ENCODE data around the gene LRRN3.
"Not testable (repeated sequence)": the region's sequence is repeated elsewhere in the genome, so short reads cannot be mapped to it uniquely, and the experiment has no call there.

The LRRN3 gene

GRCh38 chr7:111056371-111056770 is 34.6 kb upstream of the LRRN3 start:
- no peak overlapping the region for H3K27ac ChIP-seq
- no peak overlapping the region for H3K4me3 ChIP-seq
- H3K9me3 ChIP-seq (replicated peaks in 1 of 11), result no peaks in the 10 kb centered on the region
- H3K4me2 ChIP-seq, result no peak overlapping the region
- H3K36me3 ChIP-seq, result no peaks in the 10 kb centered on the region
- H3K4me1 ChIP-seq, result no peaks in the 10 kb centered on the region
- no peaks in the 10 kb centered on the region for H4K20me1 ChIP-seq
- H3K27me3 ChIP-seq, result no peaks in the 10 kb centered on the region
- TF ChIP-seq Cebpa-rat (IDR thresholded peaks at IDR 0.05), result no peak
- H3K9ac ChIP-seq, result no peak overlapping the region

- Histone ChIP-seq H4K20me1 (no peaks in the 10 kb centered on the region), H3K4me1 (no peaks in the 10 kb centered on the region), H3K4me3 (no peak overlapping the region)
Observed at GRCh38 chr7:111057066-111057465, 33.9 kb upstream of the LRRN3 start.

DNA sequence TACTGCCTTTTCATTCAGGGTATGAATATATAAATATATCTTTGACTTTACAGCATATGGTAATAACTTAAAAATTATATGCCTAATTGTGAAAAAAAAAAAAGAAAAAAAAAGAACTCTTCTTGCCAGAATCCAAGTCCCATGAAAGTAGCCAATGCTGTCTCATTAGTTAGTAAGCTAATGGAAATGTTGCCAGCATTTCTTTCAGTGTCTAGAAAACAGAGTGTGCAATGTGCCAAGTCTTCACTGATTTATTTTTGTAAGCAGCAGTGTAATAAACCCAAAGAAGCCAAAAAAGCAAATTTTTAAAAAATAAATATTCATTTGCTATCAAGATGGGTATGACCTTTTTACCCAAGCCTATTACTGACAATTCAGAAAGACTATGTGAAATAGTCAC is 31.1 kb upstream of the LRRN3 start:
- H3K9ac ChIP-seq, result no peak overlapping the region
- no peak for TF ChIP-seq Cebpa-rat (IDR thresholded peaks at IDR 0.05)

More at GRCh38 chr7:111057066-111057465, 33.9 kb upstream of the LRRN3 start:
- Histone ChIP-seq H3K27me3 (no peaks in the 10 kb centered on the region), H3K9ac (no peak overlapping the region), H3K9me3 (replicated peaks in 1 of 11) (peaks cover under 1 to 5% (median 2%) of the 10 kb centered on the region in 11 experiments; a peak in 14 of 22 replicates), H3K4me2 (no peak overlapping the region), H3K27ac (no peak overlapping the region), H3K36me3 (no peaks in the 10 kb centered on the region)
- no peak for TF ChIP-seq Cebpa-rat (IDR thresholded peaks at IDR 0.05)

DNA sequence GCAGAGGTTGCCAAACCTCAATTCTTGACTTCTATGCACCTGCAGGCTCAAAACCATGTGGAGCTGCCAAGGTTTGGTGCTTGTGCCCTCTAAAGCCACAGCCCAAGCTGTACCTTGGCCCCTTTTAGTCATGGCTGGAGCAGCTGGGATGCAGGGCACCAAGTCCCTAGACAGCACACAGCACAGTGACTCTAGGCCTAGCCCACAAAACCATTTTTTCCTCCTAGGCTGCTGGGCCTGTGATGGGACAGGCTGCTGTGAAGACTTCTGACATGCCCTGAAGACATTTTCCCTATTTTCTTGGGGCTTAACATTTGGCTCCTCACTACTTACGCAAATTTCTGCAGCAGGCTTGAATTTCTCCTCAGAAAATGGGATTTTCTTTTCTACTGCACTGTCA is 27.8 kb upstream of the LRRN3 start:
- Histone ChIP-seq H3K27ac (no peak overlapping the region), H3K4me3 (0 out of 20 replicates have a peak overlapping the region, but pooled peaks of 1 of the 10 experiments have one; percentile 10), H3K9me3 (replicated peaks in 1 of 11) (peaks cover 36 to 49% (median 42%) of the 10 kb centered on the region in 11 experiments), H3K9ac (no peak overlapping the region), H3K4me1 (no peaks in the 10 kb centered on the region), H3K36me3 (peaks cover 0 to 4% (median 0%) of the 10 kb centered on the region in 11 experiments; a peak in 1 of 22 replicates), H3K4me2 (no peak overlapping the region), H4K20me1 (no peaks in the 10 kb centered on the region), H3K27me3 (no peaks in the 10 kb centered on the region)
- TF ChIP-seq Cebpa-rat (IDR thresholded peaks at IDR 0.05), result no peak

More for the DNA sequence above, 31.1 kb upstream of the LRRN3 start:
- Histone ChIP-seq H3K4me3 (no peak overlapping the region), H3K27me3 (no peaks in the 10 kb centered on the region), H3K4me1 (no peaks in the 10 kb centered on the region), H3K9me3 (replicated peaks in 1 of 11) (peaks cover 29 to 32% (median 30%) of the 10 kb centered on the region in 11 experiments), H3K27ac (no peak overlapping the region), H4K20me1 (no peaks in the 10 kb centered on the region), H3K4me2 (no peak overlapping the region), H3K36me3 (peaks cover 0 to 4% (median 0%) of the 10 kb centered on the region in 11 experiments; a peak in 1 of 22 replicates)

DNA sequence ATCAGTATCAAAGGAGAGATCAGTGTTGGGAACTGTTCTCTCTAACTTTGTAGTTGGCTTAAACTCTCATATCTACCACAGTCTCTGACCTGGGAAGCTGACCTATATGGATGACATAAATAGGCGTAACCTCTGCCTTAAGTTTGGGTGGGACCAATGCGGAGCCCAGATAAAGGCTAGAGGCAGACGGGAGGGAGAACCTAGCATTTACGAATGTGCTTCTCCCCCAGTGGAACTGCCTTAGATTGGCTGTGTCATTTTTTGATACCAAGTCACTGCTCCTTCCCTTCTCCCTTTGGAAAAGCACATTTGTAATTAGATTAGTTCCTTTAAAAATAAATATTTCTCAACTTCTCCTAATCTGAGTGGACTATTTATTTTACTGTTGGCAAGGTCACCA is 23.7 kb upstream of the LRRN3 start:
- Histone ChIP-seq H3K27ac (no peak overlapping the region), H3K27me3 (no peaks in the 10 kb centered on the region), H3K4me3 (no peak overlapping the region), H4K20me1 (no peaks in the 10 kb centered on the region), H3K9me3 (replicated peaks in 1 of 11) (peaks cover 32 to 44% (median 38%) of the 10 kb centered on the region in 11 experiments), H3K9ac (no peak overlapping the region), H3K4me1 (no peaks in the 10 kb centered on the region), H3K36me3 (peaks cover 0 to 4% (median 0%) of the 10 kb centered on the region in 11 experiments; a peak in 1 of 22 replicates), H3K4me2 (no peak overlapping the region)
- no peak for TF ChIP-seq Cebpa-rat (IDR thresholded peaks at IDR 0.05)

DNA sequence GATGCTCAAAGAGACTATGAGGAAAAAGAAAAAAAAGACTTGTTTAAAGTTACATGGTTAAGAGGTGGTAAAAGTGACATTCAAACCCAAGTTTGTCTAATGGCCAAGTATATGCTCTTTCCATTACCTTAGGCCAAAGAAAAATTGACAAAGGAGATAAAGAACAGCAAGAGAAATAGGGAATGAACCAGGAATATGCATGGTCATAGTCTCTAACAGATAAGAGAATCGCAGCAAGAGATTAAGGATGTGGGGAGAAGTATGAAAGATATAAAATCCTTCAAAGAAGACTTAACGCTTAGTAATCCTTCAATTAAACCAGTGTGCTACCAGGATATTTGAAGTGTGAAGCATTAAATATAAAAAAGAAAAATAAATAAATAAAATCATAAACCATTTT is 23.2 kb upstream of the LRRN3 start:
- Histone ChIP-seq H3K36me3 (peaks cover 0 to 4% (median 0%) of the 10 kb centered on the region in 11 experiments; a peak in 1 of 22 replicates), H4K20me1 (no peaks in the 10 kb centered on the region), H3K9ac (no peak overlapping the region), H3K27ac (no peak overlapping the region), H3K4me1 (no peaks in the 10 kb centered on the region), H3K27me3 (no peaks in the 10 kb centered on the region), H3K9me3 (replicated peaks in 1 of 11) (peaks cover 28 to 40% (median 34%) of the 10 kb centered on the region in 11 experiments), H3K4me3 (no peak overlapping the region), H3K4me2 (no peak overlapping the region)
- TF ChIP-seq Cebpa-rat (IDR thresholded peaks at IDR 0.05), result no peak

GRCh38 chr7:111068618-111069017 is 22.3 kb upstream of the LRRN3 start:
- H3K9me3 ChIP-seq (replicated peaks in 1 of 11), result peaks cover 19 to 30% (median 24%) of the 10 kb centered on the region in 11 experiments
- H3K27ac ChIP-seq, result no peak overlapping the region
- no peaks in the 10 kb centered on the region for H3K36me3 ChIP-seq
- H3K9ac ChIP-seq, result no peak overlapping the region
- no peak overlapping the region for H3K4me2 ChIP-seq
- H4K20me1 ChIP-seq, result no peaks in the 10 kb centered on the region
- H3K4me3 ChIP-seq, result no peak overlapping the region
- TF ChIP-seq Cebpa-rat (IDR thresholded peaks at IDR 0.05), result no peak
- H3K27me3 ChIP-seq, result no peaks in the 10 kb centered on the region
- H3K4me1 ChIP-seq, result no peaks in the 10 kb centered on the region

GRCh38 chr7:111071556-111071955 is 19.4 kb upstream of the LRRN3 start:
- H3K36me3 ChIP-seq, result no peaks in the 10 kb centered on the region
- H3K4me3 ChIP-seq, result no peak overlapping the region
- peaks cover 0 to 13% (median 0%) of the 10 kb centered on the region in 10 experiments; a peak in 3 of 20 replicates for H3K4me1 ChIP-seq
- peaks cover 0 to under 1% (median 0%) of the 10 kb centered on the region in 11 experiments; a peak in 1 of 22 replicates for H3K9me3 ChIP-seq (replicated peaks in 1 of 11)
- H3K27ac ChIP-seq, result no peak overlapping the region
- no peaks in the 10 kb centered on the region for H4K20me1 ChIP-seq
- no peak for TF ChIP-seq Cebpa-rat (IDR thresholded peaks at IDR 0.05)
- no peak overlapping the region for H3K4me2 ChIP-seq
- H3K9ac ChIP-seq, result no peak overlapping the region
- no peaks in the 10 kb centered on the region for H3K27me3 ChIP-seq

- not testable (repeated sequence) for H3K9ac ChIP-seq; H3K27ac ChIP-seq; H3K9me3 ChIP-seq (replicated peaks in 1 of 11); H3K4me3 ChIP-seq; H4K20me1 ChIP-seq; H3K27me3 ChIP-seq; H3K4me2 ChIP-seq; H3K36me3 ChIP-seq
- H3K4me1 ChIP-seq, result peaks cover 0 to 13% (median 0%) of the 10 kb centered on the region in 10 experiments; a peak in 3 of 20 replicates
Observed at GRCh38 chr7:111072658-111073057, 18.3 kb upstream of the LRRN3 start.

DNA sequence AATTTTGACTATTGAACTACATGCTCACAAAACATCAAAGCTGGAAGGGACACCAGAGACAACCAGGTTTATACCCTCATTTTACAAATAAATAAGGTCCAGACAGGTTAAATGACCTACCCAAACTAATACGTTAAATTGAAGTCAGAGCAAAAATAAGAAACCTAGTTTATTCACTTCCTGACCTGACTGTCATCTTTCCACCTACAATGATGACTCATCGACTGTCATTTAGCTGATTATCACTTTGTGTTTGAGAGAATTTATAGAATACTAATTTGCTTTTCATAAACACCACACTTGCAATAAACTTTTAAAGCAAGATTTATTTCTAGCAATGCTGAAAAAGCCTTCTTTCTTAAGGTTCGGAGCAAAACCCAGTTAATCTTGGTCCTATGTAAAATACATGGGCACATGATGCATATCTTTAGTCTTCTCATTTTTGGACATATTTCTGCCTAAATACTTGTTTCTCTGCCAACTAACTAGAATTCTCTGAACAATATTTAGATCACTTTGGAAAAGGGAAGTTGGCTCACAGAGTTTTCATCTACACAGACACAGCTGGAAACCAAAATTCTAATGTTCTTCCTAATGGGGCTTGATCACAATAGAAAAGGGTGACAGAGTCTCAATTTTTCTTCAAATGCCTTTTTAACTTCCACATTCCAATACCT is 16.7 kb upstream of the LRRN3 start:
- H3K36me3 ChIP-seq, result no peaks in the 10 kb centered on the region
- no peak overlapping the region for H3K9ac ChIP-seq
- H3K9me3 ChIP-seq (replicated peaks in 1 of 11), result no peaks in the 10 kb centered on the region
- no peak overlapping the region for H3K4me3 ChIP-seq
- no peak for TF ChIP-seq Cebpa-rat (IDR thresholded peaks at IDR 0.05)
- H3K27me3 ChIP-seq, result no peaks in the 10 kb centered on the region
- no peaks in the 10 kb centered on the region for H4K20me1 ChIP-seq
- peaks cover 0 to 13% (median 0%) of the 10 kb centered on the region in 10 experiments; a peak in 3 of 20 replicates for H3K4me1 ChIP-seq
- no peak overlapping the region for H3K27ac ChIP-seq
- peak overlapping the region in 2 of 11 experiments; percentile 17 to 33; a peak in 1 of 22 replicates for H3K4me2 ChIP-seq

All from BLaER1 treated with 17β-estradiol and CSF1 and Interleukin-3, amounts not matched to agents 10 nM and 100 nM (cell line).